Posterior cingulate gyrus (tissue), 11 donors: Measurements from ENCODE around the gene MDC1.
"Not testable (repeated sequence)": the region's sequence is repeated elsewhere in the genome, so short reads cannot be mapped to it uniquely, and the experiment has no call there.

ENCODE experiments used
- DNase-seq, 10 donors: peaks; one replicate each; pipeline versions ENCODE4 v3.0.0 to v3.0.0-alpha.2; 2020 to 2021; ENCODE audit warnings: mixed read lengths in 3 of 10
- intact Hi-C: fragments of 100-400 bp; cut with DNase I; formaldehyde crosslinking; loops from one replicate; pipeline ENCODE4 v1.15.1; 2023

MDC1 gene

DNA sequence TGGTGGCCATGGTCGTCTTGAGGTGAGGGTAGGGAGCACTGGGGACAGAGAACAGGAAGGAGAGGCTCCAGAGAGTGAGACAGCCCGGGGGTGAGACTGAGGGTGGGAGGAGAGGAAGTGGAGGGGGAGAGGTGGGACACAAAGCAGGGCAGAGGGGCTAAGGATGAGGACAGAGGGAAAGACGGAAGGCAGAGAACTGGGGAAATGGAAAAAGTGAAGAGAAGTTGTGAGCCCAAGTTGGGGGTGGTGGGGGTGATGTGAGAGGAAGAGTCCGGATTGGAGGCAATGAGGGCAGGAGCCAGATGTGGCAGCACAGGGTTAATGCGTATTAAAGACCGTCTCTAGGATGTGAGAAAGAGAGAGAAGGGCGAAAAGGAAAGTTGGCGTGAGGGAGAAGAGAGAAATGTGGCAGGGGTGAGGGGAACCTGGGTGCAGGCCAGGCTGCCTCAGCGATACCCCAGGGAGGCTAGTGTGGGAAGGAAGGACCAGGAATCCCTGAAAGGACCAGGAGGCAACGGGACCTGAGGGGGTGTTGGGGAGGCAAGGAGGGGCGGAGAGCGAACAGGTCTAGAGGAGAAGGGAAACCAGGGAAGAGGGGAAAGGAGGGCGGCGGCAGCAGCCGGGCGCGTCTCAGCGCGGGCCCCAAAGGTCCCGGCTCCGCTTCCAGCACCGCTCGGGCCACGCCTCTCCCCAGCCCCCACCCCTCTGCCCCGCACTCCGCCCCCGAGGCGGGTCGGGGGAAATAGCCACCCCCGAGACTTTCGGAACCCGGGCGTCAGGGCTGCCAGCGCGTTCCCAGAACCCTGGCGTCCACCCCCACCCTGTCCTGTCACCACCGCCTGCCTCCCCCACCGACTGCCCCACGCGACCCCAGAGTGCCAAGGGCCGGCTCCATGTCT is 30.8 kb downstream of the MDC1 start, which contains the start of gene PPP1R18:
Gene PPP1R18, minus strand, starts transcription at position 637 of the 899 bp plus-strand sequence. Its CDS starts 627 bp downstream, at position 10.
- intact Hi-C loops = no loop called here
- DNase-seq = peak in 7 of 10 donors; percentile 32 to 92 (median 43)

DNA sequence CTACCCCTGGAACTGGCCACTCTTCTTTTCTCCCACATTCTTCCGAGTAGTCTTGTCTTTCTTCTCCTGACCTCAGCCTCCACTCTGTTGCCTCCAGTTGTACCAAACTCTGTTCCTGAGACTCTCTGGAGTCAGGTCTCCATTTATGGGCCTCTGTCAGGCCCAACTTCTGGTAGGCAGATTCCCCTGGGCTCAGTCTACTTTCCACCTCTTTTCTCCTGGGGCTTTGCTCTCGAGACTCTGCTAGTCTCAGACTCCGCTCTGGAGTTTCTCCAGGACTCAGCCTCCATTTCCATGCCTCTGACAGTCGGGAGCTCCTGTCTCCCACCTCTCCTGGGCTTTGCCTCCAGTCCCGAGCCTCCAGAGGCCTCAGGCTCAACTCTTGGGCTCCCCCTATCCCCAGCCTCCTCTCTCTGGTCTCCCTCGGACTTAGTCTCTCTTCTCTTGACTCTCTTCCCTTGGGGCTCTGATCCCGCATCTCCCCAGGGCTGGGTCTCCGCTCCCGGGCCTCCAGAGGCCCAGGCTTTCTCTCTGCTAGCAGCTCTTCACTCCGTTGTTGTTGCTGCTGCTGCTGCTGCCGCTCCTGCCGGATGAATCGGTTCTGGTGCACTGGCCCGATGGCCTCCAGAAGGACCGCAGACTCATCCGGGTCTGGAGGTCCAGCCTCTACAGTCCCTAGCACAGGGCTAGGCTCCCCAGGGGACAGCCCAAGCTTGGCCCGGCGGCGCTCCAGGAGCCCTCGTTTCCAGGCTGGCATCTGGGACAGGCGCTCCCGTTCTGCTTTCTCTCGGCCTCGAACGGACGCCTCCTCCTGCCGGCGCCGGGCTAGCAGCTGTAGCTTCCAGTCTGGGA is 31.7 kb downstream of the MDC1 start:
- intact Hi-C loops = no loop called here
- DNase-seq = peak in 1 of 10 donors; percentile 81

DNA sequence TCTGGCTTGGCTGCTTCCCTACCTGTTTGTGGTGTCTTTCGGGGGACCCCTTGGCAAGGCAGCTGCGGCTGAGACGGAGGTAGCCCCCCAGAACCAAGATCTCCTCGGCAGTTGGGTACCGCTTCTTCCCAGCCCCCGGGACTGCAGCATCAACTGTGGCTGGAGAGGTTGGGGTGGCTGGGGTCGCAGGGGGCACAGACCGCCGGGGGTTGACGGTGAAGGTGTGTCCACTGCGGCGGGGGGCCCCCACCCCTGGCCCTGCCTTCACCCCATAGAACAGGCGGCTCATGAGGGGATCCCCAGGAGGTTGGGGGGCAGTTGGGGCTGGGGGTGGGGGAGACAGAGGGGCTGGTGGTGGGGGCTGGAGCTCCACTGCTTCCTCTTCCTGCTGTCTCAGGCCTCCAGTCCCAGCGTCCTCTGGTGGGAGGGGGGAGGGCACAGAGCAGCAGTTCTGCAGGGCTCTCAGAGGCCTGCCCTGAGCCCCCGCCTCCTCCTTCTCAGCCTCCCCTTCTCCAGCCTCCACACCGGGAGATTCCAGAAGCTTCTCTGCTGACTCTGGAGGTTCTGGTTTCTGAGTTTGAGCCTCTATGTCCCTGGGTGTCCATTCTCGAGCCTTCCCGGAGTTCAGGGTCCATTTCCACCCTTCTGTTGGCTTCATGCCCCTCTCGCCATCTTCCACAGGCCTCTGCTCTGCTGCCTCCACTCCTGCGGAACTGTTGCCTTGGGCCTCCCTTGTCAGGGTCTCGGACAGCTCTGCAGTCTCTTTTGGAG is 32.5 kb downstream of the MDC1 start:
- intact Hi-C loops = loop anchor here (5.0 kb wide), 1 partner anchor 342 kb away; no protein-coding TSS in a partner anchor
- peak in 1 of 10 donors; percentile 75 for DNase-seq

DNA sequence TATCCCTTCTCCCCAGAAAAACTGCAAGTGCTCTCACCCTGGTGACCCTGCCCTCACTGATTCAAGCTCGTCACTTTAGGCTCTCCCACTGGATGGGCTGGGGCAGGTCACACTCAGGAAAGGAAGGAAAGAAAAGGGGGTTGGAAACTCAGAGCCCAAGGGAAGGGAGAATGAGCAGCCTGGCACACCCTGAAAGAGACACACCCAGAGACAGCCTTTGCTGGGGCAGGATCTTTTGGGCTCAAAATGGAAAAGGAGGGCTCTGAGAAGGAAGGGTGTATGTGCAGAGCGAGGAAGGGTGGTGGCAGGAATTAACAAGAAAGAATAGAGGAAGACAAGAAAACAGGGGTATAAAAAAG is 33.1 kb downstream of the MDC1 start:
- DNase-seq = no peak

DNA sequence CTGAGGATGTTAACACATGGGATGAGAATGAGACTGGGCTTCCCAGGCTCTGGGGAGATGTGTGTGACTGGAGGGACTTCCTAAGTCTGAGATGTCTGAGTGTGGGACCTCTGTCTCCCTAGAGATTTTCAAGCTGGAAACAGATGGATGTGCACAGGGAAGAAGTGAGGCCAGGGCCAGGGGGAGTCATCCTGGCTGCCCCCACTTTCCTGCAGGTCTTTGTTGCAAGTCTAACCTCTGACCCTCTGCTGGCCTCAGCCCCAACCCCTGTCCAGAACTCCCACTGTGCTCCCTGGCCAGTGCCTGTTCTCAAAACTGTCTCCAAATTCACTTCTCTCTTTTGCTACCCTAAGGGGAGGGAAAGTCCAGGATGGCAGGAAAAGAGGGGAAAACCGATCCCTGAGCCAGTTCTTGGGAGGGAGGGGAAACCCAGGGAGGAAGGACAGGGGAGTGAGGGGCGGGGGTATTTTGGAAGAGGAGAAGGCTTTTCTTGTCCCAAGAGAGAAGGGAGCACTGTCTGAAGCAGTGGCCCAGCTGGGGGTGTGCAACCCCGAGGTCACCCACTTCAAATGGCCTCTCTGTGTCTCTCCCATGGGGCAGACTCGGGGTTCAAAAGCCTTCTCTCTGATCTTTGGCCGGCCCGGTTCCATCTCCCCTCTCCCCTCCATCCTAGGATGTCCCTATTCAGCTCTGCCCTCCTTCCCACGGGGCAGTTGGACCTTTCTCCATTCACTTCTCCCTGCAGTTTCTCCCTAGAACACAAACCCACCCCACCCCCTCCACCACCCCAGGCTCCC is 33.7 kb downstream of the MDC1 start:
- peak in 1 of 10 donors; percentile 75 for DNase-seq
- intact Hi-C loops = loop anchor here (5.0 kb wide), 1 partner anchor 341 kb away; no protein-coding TSS in a partner anchor

More for the DNA sequence above, 33.1 kb downstream of the MDC1 start:
- intact Hi-C loops = loop anchor here (5.0 kb wide), 1 partner anchor 342 kb away; no protein-coding TSS in a partner anchor

DNA sequence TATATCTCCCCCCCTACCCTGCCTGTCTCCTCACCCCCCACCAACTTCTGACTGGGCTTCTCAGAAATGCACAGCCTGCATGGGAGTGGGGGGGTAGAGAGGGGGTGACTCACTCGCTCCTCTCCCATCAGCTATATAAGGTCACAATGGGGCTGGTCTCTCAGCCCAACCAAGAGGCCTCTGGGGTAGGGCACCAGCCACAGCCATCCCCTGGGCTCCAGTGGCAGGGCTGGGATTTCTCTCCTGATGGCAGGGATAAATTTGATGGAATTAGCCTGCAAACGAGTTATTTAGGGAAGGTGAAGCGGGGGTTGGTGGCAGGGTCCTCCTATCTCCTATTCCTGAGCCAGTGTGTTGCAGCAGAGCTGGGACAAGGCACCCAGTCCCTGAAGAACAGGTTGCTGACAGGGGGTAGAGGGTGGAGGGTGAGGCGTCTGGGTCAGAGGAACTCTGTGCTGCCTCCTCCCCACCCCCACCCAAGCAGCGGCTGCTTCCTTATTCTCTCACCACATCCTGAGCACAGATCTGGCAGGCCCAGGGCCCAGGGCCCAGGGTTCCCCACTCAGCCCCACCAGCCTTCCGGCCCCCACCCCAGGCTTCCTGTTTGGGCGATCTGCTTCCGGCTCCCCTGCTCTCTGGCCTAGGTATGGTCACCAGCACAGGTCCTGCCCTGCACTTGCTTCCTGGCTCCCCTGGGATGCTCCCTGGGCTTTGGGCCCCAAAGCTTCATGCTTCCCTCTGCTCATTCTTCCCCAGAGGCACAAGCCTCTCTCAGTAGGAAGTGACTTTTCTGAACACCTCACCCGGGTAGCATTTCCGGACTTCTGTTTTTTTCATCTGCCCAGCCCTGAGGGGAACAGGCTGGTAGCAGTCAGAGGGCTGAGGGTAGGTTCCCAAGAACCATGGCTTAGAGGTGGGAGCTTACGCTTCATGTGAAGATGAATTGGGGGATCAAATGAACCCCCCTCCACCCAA is 34.7 kb downstream of the MDC1 start:
- intact Hi-C loops = loop anchor here (5.0 kb wide), 1 partner anchor 340 kb away; no protein-coding TSS in a partner anchor
- DNase-seq = peak in 7 of 10 donors; percentile 21 to 92 (median 44)

DNA sequence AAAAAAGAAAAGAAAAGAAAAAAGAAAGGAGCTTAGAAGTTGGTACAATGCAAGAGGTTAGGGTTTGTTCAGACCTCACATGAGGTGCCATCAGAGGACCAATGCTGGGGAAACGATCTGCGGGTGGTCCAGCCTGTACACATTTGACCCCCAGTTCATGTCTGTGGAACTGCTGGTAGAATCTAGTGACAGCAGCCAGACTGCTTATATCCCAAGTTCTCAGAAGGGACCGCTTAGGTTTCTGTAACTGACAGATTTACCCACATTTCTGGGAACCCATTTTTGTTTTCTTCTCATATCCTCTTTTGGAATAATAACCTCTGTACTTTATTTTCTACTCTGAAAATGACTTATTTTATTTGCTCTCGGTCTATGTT is 35.3 kb downstream of the MDC1 start:
- peak in 1 of 10 donors; percentile 17 for DNase-seq
- intact Hi-C loops = loop anchor here (5.0 kb wide), 1 partner anchor 339 kb away; no protein-coding TSS in a partner anchor

DNA sequence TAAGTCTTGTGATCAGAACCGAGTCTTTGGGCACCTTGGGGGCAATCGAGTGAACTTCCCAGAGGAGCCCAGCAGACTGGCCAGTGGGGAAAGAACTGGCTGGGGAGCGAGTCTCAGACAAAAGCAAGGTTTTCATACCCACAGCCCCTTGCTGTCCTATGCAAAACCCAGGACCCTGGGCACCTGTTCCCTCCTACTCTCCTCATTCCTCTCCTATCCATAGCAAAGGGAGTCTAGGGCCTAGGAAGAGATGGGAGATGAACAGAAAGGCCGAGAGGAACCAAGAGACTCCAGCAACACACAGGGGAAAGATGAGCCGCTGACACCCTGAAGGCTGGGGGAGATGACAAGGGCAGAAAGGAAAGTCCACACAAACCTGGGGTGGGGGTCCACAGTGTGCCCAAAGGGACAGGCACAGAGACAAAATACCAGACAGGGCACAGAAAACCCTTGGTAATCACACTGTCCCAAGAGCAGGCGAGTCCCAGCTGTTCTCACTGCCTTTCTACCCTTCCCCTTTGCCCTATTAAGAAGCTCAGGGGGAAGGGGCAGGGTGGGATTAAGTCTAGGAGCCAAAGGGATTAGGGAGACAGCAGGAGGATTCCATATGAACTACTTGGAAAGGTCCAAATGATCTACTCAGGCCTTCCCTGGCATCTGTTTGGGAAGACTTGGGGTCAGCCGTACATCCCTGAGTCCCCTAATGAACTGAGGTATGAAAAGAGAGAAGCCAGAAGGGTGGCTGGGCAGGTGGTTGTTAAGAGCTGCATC is 37.1 kb downstream of the MDC1 start:
- peak in 1 of 10 donors; percentile 30 for DNase-seq
- intact Hi-C loops = loop anchor here (1.0 to 10.0 kb wide), 4 partner anchors 42 to 407 kb away; partner anchors contain the start of gene DDR1

DNA sequence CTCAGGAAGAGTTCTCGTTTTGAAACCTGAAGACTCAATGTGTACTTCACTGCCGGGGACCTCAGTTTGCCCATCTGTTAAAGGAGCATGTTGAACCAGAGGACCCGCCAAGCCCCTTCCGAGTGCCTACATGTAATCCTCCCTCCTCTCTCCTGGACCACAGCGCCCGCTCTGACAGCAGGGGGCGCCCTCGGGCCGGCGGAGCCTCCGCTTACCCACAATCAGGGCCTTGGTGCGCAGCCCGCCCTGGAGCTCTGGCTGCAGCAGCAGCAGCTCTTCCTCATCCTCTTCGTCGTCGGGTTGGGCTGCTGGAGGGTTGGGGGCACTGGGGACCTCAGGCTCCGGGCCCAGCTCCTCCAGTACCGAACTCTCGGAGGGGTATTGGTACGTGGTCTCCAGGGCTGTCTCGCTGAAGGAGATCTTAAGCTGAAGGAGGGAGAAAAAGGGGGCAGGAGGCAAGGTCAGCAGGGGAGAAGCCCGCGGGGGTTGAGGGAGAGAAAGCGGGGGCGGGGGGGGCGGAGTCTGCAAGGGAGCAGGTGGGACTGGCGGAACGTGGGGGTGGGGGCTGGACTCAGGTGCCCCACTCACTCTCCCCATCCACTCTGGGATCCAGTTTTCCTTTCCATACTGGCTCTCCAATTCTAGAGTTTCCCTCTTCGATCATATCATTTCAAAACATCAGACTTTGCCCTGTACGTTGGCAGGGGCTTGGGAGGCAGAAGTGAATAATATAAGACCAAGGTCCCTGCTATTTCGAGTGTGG is 37.9 kb downstream of the MDC1 start:
- intact Hi-C loops = loop anchor here (1.0 to 10.0 kb wide), 3 partner anchors 43 to 408 kb away; partner anchors contain the start of gene DDR1
- peak; percentile 75 to 98 (median 90) for DNase-seq

DNA sequence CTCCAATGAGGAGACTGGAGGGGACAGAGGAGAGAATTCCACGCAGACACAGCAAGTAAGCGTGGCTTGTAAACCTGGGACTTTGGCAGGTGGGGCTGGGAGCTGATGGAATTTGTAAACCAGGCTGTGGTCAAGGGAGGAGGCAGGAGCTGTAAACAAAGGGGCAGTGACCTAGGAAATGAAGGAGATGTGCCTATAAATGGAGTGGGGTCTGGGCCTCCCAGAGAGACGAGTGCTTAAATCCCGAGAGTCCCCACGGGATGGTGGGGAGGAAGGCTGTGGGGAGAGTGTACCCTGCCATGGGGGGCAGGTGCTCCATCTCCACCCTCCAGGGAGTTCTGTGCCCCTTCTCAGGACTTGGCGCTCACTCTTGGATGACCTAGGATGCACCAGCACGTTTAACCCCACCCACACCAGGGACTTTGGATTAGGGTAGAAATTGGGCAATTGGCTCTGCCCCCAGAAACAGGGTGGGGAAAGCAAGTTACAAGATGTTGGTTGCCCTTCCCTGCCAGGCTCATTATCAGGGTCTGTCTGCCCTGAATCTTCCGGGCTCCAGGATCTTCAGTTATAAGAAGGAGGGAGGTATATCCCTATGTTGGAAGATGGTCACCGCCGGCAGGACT is 40.3 kb downstream of the MDC1 start:
- intact Hi-C loops = loop anchor here (10.0 kb wide), 1 partner anchor 208 kb away; the partner anchor contains the start of gene DDR1

DNA sequence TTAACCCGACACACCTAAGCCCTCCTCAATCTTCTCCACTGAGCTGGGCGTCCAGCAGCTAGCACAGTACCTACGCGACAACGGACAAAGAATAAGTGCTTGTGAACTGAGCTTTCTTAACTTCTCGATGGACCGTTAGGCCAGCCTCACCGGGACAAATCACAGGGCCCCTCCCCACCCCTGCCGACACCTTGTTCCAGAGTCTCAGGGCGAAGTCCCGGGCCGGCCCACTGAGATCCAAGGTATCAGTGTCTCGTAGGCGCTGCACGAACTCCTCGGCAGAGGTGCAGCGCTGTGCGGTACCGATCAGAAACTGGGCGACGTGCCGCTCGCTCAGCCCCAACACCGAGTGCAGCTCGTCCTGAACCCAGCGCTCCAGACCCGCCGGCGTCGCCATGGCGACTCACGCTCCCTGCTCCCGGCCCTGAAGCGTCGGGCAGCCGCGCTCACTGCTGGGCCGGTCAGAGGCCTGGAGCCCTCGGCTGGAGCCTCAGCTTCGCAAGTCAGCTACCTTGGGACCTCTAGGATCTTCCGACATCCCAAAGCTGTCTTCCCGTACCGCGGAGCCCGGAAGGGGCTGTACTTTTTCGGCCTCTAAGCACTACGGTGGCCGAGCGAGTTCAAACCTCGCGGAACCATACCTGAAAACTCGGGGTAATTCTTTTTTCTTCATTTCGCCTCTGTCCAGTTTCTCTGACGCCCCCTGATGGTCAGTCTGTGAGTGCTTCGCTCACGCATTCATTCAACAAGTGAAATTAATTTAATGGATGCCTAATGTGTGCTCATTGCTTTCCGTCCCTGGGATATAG is 44.4 kb downstream of the MDC1 start, which contains the start of gene DHX16:
Gene DHX16, minus strand, starts transcription at position 562 of the 809 bp plus-strand sequence. Its CDS starts 165 bp downstream, at position 397.
- intact Hi-C loops = loop anchor here (10.0 kb wide), 1 partner anchor 212 kb away; the partner anchor contains the start of gene DDR1
- DNase-seq = peak; percentile 81 to 97 (median 88)

More for the DNA sequence above, 40.3 kb downstream of the MDC1 start:
- DNase-seq = peak in 1 of 10 donors; percentile 15

DNA sequence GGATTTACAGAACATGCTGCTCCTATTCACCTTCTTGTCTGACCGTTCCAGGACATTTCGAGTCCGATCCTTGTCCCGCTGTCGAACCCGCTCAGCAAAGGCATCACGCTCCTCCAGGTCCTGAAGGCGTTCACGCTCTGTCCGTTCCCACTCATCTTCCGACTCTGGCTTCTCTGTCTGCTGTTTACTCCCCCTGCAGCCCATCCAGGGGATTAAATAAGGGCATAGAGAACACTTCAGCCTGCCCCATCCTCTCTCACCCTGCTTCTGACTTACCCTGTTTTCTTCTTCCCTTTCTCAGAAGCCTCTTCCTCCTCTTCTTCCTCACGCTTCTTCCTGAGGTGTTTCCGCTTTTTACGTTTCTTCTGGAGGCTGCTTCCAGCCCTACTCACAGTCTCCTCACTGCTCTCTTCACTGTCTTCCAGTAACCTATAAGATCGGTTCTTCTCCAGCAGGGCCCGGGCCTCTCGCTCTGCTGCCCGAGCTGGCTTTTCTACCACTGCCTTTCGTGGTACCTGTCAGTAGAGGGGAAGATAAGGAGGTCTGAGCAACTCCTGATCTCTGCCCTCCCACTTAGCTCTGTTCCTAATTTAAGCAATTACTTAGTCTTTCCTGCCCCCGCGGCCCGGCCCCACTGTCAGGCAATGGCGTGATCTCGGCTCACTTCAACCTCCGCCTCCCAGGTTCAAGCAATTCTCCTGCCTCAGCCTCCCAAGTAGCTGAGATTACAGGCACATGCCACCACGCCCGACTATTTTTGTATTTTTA is 46.1 kb downstream of the MDC1 start:
- intact Hi-C loops = loop anchor here (10.0 kb wide), 1 partner anchor 214 kb away; the partner anchor contains the start of gene DDR1
- DNase-seq = peak in 1 of 10 donors; percentile 50

DNA sequence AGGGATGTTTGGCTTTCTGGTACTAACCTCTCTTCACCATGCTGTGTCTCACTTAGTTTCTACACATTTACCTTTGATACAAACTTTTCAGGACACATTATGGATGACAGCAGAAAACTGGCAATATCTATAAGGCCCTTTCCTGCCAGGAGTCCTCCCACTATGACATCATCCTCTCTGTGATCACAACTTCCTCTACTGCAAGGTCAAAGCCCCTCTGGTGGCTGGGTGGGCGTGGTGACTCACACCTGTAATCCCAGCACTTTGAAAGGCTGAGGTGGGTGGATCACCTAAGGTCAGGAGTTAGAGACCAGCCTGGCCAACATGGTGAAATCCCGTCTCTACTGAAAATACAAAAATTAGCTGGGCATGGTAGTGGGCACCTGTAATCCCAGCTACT is 50.8 kb downstream of the MDC1 start:
- DNase-seq, intact Hi-C loops: not testable (repeated sequence)
